Left renal cortex interstitium (tissue), 4 donors: Measurements from ENCODE around the gene FNDC3B. TPM values are rescaled to one million over a fixed set of nuclear protein-coding genes. Genes with fewer than 3 reads are reported as not detected.

Source experiments
- DNase-seq, 4 donors: peaks; one replicate each; pipeline ENCODE4 v3.0.0-alpha.2; 2013; ENCODE audit warnings: low read depth in 4 of 4, low spot score in 2 of 4, missing footprints in 1 of 4
- polyA plus RNA-seq, 4 donors: library from polyadenylated mRNA; unstranded; fragments of 120-200 nt; gene quantifications; one replicate each; pipeline ENCODE4 v1.2.1, GENCODE V29; 2013; ENCODE audit not compliant: insufficient read length in 4 of 4

FNDC3B gene
- polyA plus RNA-seq, 4 donors, result 53.6 to 63.8 (median 59.8) TPM

- no peak for DNase-seq
Measured at GRCh38 chr3:172182797-172183196, 143.4 kb downstream of the FNDC3B start.

DNA sequence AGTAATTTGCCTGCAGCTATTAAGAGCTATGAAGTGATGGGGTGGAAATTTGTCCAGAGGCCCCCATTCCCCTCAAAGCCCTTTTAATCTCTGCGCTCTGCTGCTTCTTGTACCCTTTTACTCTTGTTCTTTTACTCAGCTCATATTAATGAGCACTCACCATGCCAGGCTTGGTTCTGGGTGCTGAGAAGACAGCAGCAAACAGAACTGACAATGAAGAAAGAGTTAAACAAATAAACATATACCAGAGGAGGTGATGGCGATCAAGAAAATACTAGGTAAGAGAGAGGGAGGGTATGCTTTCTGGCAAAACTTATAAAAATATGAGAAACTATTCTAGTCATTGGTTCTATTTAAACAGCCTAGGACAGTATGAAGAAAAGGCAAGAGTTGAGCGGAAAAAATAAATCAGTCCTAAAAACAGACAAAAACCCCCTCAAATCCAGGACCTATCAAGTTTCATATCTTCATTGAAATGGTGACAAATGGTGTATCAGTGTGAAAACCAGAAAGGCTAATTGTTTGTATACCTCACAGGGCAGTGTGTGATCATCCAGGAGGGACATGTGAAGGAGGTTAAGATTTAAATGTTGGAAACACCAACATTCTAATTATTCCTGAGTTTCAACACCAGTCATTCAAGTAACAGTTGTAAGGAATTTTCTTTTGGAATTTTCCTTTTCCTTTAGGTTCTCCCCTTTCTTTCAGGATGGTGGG lies 144.9 kb downstream of the FNDC3B start:
- no peak for DNase-seq

GRCh38 chr3:172185907-172186306 lies 146.5 kb downstream of the FNDC3B start:
- DNase-seq, result no peak

- no peak for DNase-seq
Measured at GRCh38 chr3:172186607-172187006, 147.2 kb downstream of the FNDC3B start.

DNA sequence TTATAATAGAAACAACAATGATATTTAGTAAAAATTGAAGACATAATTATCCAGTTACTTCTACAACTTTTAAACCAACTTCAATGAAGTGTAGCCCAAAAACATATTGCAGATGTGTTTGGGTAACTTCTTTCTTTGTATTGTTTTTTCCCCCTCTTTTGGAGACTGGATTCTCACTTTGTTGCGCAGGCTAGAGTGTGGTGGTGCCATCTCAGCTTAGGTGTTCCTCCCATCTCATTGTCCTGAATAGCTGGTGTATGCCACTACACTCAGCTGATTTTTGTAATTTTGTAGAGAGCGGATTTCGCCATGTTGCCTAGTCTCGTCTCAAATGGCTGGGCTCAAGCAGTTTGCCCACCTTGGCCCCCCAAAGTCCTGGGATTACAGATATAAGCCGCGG lies 148.1 kb downstream of the FNDC3B start:
- no peak for DNase-seq

DNA sequence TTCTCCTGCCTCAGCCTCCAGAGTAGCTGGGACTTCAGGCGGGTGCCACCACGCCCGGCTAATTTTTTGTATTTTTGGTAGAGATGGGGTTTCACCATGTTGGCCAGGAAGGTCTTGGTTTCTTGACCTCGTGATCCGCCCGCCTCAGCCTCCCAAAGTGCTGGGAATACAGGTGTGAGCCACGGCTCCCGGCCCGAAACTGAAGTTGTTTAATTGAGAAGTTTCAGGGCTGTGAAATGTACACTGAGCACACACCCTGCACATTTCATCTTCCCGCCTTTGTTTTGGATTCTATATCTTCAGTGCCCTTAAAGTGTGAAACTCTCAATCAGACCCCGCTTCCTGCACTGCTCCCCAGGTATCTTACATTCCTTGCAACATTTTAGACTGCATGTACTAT lies 149.1 kb downstream of the FNDC3B start:
- no peak for DNase-seq

- no peak for DNase-seq
Measured at GRCh38 chr3:172189213-172189612, 149.8 kb downstream of the FNDC3B start.

GRCh38 chr3:172189987-172190603 lies 150.7 kb downstream of the FNDC3B start:
- no peak for DNase-seq

DNA sequence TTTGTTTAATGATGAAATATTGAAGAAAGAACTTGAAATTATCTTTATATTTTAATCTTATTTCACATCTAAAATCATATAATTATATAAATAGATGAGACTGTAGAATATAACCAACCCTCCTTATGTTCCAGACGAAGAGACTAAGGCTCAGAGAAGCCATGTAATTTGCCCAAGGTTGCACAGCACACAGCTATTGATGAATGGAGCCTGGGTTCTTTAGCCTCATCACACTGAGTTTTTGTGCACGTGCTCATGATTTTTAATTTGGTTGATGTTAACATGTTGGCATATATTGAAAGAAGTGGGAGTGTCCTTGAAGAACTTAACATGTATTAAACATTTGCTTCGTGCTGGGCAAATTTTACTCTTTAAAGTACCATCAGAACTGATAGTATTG lies 151.6 kb downstream of the FNDC3B start:
- no peak for DNase-seq

DNA sequence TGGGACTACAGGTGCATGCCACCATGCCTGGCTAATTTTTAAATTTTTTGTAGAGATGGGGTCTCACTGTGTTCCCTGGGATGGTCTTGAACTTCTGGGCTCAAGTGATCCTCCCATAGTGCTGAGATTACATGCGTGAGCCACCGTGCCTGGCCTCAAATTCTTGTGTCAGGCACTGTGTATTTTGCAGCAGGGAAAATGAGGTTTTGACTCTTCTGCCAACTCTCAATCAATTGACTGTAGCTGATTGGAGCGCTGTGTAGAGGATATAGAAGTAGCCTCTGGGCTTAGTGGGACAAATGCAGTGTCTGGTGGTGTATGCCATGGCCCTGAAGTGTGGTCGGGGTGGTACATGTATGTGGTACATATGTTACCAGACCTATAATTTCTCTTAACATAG lies 152.3 kb downstream of the FNDC3B start:
- DNase-seq, result no peak

GRCh38 chr3:172192830-172193415 lies 153.5 kb downstream of the FNDC3B start:
- no peak for DNase-seq

- no peak for DNase-seq
Measured at GRCh38 chr3:172193436-172193835, 154.1 kb downstream of the FNDC3B start.

DNA sequence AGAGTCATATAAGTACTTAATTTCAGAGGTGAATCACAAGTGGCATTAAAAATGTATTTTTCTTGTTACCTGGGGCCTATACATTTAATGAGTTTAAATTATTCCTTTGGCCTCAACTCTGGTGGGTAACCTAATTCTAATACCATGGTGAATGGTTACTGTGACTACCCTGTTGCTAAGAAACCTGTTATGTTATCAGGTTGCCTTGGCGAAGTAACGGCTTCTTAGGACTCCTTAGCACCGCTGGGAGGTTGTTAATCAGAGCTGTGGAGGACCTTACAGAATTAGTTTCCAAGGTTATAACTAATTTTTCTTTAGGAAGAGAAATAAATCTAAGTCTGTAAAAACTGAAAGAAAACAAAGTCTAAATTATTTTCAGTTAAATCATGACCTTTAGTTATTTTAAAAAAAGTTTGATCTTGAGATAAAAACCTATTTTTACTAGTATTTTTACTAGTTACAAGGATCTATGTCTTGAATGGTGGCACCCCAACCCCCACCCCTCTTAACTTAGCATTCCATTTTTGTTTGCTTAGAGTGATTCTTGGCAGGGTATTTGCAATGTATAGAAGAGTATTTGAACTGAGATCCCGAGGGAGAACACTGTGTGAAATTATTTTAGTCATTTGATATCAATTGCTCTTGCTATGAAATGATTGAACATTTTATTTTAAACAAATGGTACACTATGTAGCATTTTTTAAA lies 155.5 kb downstream of the FNDC3B start:
- no peak for DNase-seq

GRCh38 chr3:172195407-172195754 lies 156.0 kb downstream of the FNDC3B start:
- DNase-seq, result no peak

DNA sequence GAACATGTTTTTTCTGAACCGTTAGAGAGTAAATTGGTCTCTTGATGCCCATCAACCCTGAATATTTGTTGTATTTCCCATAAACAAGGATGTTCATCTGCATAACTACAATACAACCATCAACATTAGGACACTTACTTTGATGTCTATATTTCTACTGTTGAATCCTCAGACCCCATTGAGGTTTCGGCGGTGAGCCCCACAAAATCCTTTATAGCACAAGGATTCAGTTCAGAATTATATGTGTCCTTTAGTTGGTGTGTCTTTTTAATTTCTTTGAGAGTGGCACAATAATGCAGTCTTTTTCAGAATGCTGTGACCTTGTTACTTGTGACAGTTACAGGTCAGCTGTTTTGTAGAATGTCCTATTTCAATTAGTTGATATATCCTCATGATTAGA lies 158.0 kb downstream of the FNDC3B start:
- no peak for DNase-seq

DNA sequence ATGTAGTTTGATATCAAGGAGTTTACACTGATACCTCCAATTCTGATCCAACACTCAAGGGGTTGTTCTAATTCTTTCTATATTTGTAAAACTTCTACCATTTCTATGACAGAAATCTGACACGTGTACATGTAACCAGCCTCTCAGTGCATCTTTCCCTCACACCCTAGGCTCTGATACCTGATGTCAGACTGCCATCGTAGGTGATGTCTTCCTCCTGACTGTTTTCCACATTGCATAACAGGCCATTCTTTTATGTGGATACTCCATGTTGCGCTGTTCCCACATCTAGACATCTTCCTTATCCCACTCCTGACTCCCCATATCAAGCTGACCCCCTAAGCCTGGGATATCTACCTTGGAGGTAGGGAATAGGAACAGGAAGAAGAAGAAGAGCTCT lies 159.1 kb downstream of the FNDC3B start:
- no peak for DNase-seq

GRCh38 chr3:172199850-172200369 lies 160.5 kb downstream of the FNDC3B start:
- no peak for DNase-seq

DNA sequence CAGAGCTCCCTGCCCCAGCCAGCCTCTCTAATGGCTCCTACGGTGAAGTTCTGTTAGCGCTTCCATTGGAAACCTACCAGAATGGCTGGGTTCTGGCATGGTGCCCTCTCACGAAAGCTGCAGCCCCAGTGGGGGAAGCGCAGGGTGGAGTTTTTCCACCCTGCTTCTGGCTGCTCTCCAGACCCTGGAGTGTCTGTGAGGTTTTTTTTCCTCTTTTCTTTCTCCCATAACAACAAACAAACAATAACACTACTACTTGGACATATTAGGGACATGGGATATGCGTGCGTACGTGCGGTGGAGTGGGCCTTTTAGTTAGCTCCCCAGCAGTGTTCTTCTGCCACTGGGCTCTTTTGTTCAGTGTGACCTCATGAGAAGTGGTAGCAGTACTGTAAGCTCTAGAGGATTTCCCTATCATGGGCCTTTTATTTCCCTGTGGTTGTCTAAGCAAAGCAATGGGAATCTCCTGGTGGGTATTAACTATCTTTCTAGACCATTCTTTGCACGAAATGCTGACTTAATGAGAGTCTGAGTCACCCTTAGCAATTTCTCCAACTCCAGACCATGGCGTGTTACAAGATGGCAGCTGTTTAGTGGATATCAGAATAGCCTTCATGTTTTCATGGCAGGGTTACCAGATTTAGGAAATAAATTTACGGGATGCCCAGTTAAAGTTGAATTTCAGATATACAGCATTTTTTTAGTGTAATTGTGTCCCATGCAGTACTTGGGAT lies 161.9 kb downstream of the FNDC3B start:
- peak in 1 of 4 donors; percentile 23 for DNase-seq

DNA sequence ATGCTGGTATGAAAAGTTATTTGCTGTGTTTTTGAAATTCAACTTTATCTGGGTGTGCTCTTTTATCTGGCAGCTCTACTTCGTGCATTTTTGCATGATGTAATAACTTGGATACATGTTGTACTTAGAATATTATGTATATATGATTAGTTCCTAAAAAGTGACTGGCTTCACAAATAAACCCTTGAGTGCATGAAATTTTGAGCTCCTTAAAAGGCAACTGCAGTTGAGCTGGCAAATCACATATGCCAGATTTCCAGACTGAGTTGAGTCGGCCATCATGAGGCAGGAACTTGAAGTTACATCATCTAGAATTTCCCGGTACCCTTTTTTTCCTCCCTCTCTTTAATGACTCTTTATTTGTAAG lies 162.5 kb downstream of the FNDC3B start:
- no peak for DNase-seq

DNA sequence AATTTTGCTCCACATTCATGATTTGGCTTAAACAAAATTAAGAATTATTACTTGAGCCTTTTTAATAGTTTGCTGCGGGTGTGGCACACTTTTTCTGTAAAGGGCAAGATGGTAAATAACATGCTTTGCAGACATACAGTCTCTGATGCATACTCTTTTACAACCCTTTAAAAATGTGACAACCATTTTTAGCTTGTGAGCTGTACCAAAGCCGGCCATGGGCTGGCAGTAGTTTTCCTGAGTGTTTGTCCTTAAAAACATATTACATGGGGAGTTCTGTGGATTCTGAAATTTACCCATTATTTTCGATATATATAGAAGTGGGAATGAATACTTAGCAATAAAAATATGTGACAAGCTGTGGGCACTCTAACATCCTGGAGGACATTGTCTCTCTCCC lies 163.4 kb downstream of the FNDC3B start:
- DNase-seq, result no peak
